ENCODE measurements around the gene ELK1.

The ELK1 gene

GRCh38 chrX:47658684-47659420 lies 8.5 kb upstream of the ELK1 start, which contains the start of gene UXT:
Gene UXT, minus strand, starts transcription at chrX:47659180. Its CDS starts 253 bp downstream, at chrX:47658927.
- Mint-ChIP-seq H3K27ac (peak within 1 kb of the TSS; percentile 99), H3K4me1 (peaks cover 39% of the 10 kb centered on the region), H3K27me3 (peaks cover 6% of the 10 kb centered on the region), H3K4me3 (peak within 1 kb of the TSS; percentile 85), H3K36me3 (peaks cover 27% of the 10 kb centered on the region), H3K9me3 (peaks cover 2% of the 10 kb centered on the region)
- peak; percentile 95 for DNase-seq
- CTCF ChIA-PET = no interaction called here

DNA sequence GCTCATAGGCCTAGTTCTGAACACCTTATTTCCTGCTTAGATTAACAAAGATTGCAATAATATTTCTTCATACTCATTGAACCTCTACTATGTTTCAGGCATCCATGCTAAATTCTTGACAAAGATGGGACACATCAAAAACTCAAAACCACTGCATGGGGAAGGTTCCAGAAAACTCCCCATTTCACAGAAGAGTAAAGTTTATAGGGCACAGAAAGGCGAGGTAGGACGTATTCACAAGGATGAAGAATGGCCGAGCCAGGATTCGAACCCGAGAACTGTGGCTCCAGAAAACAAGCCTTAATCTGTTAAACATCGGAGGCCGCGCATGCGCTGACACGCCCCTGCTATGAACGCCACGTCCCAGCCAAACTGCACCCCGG lies 7.9 kb upstream of the ELK1 start:
- DNase-seq = no peak
- Mint-ChIP-seq H3K27me3 (peaks cover 6% of the 10 kb centered on the region), H3K4me1 (peaks cover 43% of the 10 kb centered on the region), H3K9me3 (peaks cover 2% of the 10 kb centered on the region), H3K4me3 (peak overlapping the region; percentile 85), H3K36me3 (peaks cover 33% of the 10 kb centered on the region), H3K27ac (peak overlapping the region; percentile 99)
- CTCF ChIA-PET = no interaction called here

GRCh38 chrX:47651043-47651905 lies 911 bp upstream of the ELK1 start:
- no peaks in the 10 kb centered on the region for H3K9me3 Mint-ChIP-seq
- peak overlapping the region; percentile 89 for H3K27ac Mint-ChIP-seq
- H3K27me3 Mint-ChIP-seq = no peaks in the 10 kb centered on the region
- CTCF ChIA-PET = interaction anchor here (0.9 kb wide), 1 partner anchor 23 kb away, joined by 3 read pairs; no protein-coding TSS in a partner anchor
- H3K4me3 Mint-ChIP-seq = peak overlapping the region; percentile 81
- H3K4me1 Mint-ChIP-seq = peaks cover 62% of the 10 kb centered on the region
- H3K36me3 Mint-ChIP-seq = peaks cover 63% of the 10 kb centered on the region
- no peak for DNase-seq

DNA sequence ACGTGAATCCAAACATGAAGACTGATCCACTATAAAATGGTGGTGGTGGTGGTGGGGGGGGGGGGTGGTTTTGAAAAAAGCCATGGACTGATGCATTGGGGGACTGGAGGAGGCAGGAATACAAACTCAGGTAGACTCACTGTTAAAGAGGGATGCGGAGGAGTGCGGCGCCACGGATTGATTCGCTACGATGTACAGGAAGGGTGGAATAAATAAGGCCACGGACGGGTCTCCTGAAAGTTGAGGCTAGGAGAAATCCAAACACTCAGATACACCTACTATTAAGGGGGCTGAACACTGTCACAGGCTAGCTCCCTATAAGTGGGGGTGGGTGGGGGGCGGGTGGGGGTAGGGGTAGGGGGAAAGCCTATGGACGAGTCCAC lies 591 bp downstream of the ELK1 start:
- Mint-ChIP-seq H3K27ac (peak overlapping the region; percentile 93), H3K27me3 (no peaks in the 10 kb centered on the region), H3K9me3 (no peaks in the 10 kb centered on the region), H3K4me1 (peaks cover 67% of the 10 kb centered on the region), H3K36me3 (peaks cover 56% of the 10 kb centered on the region), H3K4me3 (peak overlapping the region; percentile 81)
- CTCF ChIA-PET = no interaction called here
- no peak for DNase-seq

DNA sequence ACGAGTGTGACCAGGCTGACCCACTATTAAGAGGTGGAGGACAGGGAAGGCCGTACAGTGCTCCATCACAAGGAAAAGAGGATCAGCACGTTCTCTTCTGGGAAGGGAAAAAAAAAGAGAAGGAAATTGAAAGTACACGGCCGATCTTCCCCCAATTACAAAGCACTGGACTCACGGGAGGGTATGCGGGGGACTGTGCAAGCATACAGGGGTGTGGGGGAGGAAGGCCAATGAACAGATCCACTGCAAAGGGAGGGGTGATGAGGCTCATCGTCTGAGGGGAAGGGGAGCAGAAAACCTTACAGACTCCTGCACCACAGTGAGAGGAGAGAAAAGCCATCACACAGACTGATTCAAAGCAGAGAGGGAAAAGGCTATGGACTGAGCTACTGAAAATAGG lies 1.1 kb downstream of the ELK1 start:
- CTCF ChIA-PET = no interaction called here
- Mint-ChIP-seq H3K36me3 (peaks cover 57% of the 10 kb centered on the region), H3K4me3 (peak overlapping the region; percentile 81), H3K27ac (peak overlapping the region; percentile 93), H3K4me1 (peaks cover 72% of the 10 kb centered on the region), H3K27me3 (no peaks in the 10 kb centered on the region), H3K9me3 (no peaks in the 10 kb centered on the region)
- no peak for DNase-seq

- CTCF ChIA-PET = no interaction called here
- DNase-seq = peak; percentile 43
- peaks cover 59% of the 10 kb centered on the region for H3K36me3 Mint-ChIP-seq
- peaks cover 77% of the 10 kb centered on the region for H3K4me1 Mint-ChIP-seq
- peak overlapping the region; percentile 93 for H3K27ac Mint-ChIP-seq
- H3K27me3 Mint-ChIP-seq = no peaks in the 10 kb centered on the region
- peak overlapping the region; percentile 81 for H3K4me3 Mint-ChIP-seq
- H3K9me3 Mint-ChIP-seq = no peaks in the 10 kb centered on the region
These were observed 2.0 kb downstream of the ELK1 start for GRCh38 chrX:47648376-47648775.

DNA sequence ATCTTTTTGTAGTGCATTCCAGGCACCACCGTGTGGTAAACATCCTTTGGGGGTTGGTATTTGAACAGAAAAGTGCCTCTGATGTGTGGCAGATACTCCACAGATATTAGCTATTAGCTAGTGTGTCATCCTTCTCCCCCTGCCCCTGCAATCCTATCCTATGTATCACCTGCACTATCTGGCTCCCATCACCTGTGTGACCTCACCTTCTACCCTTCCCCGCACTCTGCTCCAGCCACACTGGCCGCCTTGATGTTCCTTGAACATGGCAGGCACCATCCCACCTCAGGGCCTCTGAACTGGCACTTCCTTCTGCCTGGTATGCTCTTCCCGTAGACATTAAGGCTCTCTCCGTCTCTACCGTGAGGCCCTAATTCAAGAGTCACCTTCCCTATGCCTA lies 3.7 kb downstream of the ELK1 start:
- no peak overlapping the region for H3K4me3 Mint-ChIP-seq
- CTCF ChIA-PET = no interaction called here
- H3K9me3 Mint-ChIP-seq = no peaks in the 10 kb centered on the region
- peak overlapping the region; percentile 35 for H3K27ac Mint-ChIP-seq
- H3K36me3 Mint-ChIP-seq = peaks cover 49% of the 10 kb centered on the region
- H3K27me3 Mint-ChIP-seq = no peaks in the 10 kb centered on the region
- peaks cover 62% of the 10 kb centered on the region for H3K4me1 Mint-ChIP-seq
- DNase-seq = no peak

DNA sequence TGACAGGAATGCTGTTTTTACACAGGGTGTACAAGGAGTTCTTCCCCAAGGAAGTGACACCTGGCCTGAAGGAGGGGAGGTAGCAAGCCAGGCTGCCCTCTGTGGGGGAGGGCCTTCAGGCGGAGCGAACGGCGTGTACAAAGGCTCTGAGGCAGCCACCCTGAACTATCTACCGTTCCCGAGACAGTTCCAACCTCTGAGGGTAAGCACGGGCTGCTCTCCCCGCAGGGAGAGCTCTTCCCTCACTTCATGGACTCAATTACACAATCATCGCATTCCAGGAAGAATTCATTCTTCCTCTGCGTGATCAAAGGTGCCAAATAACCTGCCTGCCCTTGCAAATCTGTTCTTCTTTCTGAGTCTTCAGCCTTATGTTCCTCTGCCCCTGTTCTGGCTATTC lies 4.8 kb downstream of the ELK1 start:
- no peak for DNase-seq
- no peaks in the 10 kb centered on the region for H3K9me3 Mint-ChIP-seq
- H3K36me3 Mint-ChIP-seq = peaks cover 50% of the 10 kb centered on the region
- H3K27ac Mint-ChIP-seq = no peak overlapping the region
- H3K4me3 Mint-ChIP-seq = no peak overlapping the region
- H3K27me3 Mint-ChIP-seq = no peaks in the 10 kb centered on the region
- CTCF ChIA-PET = no interaction called here
- peaks cover 51% of the 10 kb centered on the region for H3K4me1 Mint-ChIP-seq

GRCh38 chrX:47644557-47645091 lies 5.7 kb downstream of the ELK1 start:
- H3K9me3 Mint-ChIP-seq = no peaks in the 10 kb centered on the region
- peaks cover 59% of the 10 kb centered on the region for H3K36me3 Mint-ChIP-seq
- DNase-seq = no peak
- H3K27me3 Mint-ChIP-seq = no peaks in the 10 kb centered on the region
- no peak overlapping the region for H3K4me3 Mint-ChIP-seq
- no peak overlapping the region for H3K27ac Mint-ChIP-seq
- peaks cover 53% of the 10 kb centered on the region for H3K4me1 Mint-ChIP-seq
- CTCF ChIA-PET = interaction anchor here (0.6 to 1.6 kb wide), 4 partner anchors 79 to 327 kb away, joined by 3 to 4 read pairs (median 3); no protein-coding TSS in a partner anchor

DNA sequence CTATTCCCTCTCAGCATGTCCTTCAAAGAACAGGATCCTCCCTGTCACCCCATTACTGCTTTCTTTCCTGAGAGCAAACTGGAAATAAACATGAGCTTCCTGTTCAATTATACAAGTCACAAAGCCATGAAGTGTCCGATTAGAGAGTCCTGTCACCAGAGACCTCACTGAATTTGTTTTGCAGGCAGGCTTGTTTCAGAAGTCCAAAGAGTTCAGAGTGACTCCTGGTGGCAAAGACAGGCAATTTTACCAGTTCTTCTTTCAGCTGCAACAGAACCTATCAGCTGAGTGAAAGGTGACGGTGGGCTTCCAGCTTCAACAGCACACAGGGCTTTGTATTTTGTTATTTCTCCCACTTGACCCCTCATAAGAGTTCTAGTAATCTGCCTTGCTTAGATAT lies 6.4 kb downstream of the ELK1 start:
- Mint-ChIP-seq H3K36me3 (peaks cover 59% of the 10 kb centered on the region), H3K9me3 (no peaks in the 10 kb centered on the region), H3K27ac (no peak overlapping the region), H3K4me1 (peaks cover 54% of the 10 kb centered on the region), H3K27me3 (no peaks in the 10 kb centered on the region), H3K4me3 (no peak overlapping the region)
- CTCF ChIA-PET = interaction anchor here (0.6 to 1.6 kb wide), 3 partner anchors 79 to 327 kb away, joined by 3 to 4 read pairs (median 3); no protein-coding TSS in a partner anchor
- DNase-seq = no peak

DNA sequence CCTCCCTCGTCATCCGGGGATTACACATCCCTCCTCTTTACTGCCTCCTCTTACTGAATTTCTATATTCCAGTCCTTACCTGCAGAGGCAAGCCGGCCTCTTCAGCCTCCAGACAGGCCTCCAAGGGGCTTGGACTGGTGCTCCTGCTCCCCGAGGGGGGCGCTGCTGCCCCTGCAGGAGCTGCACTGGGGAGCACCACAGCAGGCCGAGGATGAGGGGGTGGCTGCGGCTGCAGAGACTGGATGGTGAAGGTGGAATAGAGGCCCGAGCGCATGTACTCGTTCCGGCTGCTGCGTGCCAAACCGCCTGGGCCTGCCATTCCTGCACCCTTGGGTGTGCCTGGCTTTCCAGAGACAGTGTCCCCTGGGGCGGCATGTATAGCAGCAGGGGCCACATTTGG lies 11.5 kb downstream of the ELK1 start:
- Mint-ChIP-seq H3K36me3 (peaks cover 54% of the 10 kb centered on the region), H3K4me1 (peaks cover 33% of the 10 kb centered on the region), H3K9me3 (no peaks in the 10 kb centered on the region), H3K27ac (peak overlapping the region; percentile 11), H3K27me3 (no peaks in the 10 kb centered on the region), H3K4me3 (no peak overlapping the region)
- no peak for DNase-seq
- CTCF ChIA-PET = no interaction called here

DNA sequence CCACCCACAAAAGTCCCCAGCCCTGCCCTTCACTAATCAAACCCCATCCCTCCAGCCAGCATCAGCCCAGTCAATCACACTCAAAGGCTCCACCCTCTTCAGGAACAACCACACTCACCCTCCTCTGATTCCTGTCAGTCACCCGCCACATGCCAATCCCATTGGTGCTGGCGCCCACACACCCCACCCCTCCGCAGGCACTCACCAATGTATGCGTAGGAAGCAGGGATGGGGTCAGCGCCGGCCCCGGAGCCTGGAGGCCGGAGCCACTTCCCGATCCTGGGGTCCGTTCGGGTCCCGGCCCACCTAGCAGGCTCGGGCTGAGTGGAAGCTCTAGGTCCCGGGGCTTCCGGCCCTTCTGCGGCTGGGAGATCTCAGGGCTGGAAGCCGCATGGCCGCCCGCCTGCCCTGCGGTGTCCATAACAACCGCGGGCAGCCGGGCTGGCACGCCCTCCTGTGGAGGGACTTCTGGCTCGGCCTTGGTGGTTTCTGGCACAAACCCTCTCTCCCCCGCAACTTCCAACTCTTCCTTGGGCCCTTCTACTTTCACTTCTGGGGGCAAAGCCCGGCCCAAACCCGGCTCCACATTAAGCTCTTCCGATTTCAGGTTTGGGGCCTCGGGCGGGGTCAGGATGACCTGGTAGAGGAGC lies 12.7 kb downstream of the ELK1 start:
- H3K36me3 Mint-ChIP-seq = peaks cover 50% of the 10 kb centered on the region
- CTCF ChIA-PET = no interaction called here
- no peaks in the 10 kb centered on the region for H3K9me3 Mint-ChIP-seq
- H3K4me1 Mint-ChIP-seq = peaks cover 30% of the 10 kb centered on the region
- peak overlapping the region; percentile 78 for H3K27ac Mint-ChIP-seq
- peak; percentile 55 for DNase-seq
- H3K4me3 Mint-ChIP-seq = peak overlapping the region; percentile 63
- no peaks in the 10 kb centered on the region for H3K27me3 Mint-ChIP-seq

DNA sequence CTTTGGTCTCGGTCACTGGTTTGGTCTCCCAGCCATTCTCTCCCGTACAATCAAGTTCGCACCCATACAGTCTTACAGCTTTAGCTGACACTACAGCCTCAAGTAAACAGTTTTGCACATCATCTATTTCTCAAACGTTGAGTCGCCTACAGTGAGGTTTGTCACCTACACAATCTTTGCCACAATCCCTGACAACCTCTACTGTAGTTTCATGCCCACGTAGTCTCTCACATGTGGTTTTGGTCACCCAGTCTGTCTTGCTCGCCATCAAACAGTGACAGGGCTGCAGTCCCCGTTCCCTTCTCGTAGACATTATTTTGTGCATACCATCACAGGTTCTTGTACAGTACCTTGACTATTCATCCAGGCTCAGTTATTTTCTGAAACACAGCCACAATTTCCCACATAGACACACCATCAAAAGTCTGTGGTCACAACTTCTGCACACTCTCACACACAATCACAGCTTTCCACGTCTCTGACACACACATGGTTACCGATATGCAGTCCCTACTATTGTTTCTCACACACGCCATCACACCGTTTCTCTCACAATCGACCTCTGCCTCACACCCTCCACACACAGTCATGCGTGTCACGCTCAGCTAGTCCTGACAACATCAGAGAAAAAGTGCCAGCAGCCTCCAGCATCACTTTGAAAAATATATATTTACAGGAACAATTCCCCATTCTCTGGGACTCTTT lies 15.3 kb downstream of the ELK1 start:
- no peaks in the 10 kb centered on the region for H3K27me3 Mint-ChIP-seq
- no peak for DNase-seq
- H3K4me3 Mint-ChIP-seq = no peak overlapping the region
- H3K27ac Mint-ChIP-seq = no peak overlapping the region
- peaks cover 35% of the 10 kb centered on the region for H3K36me3 Mint-ChIP-seq
- peaks cover 36% of the 10 kb centered on the region for H3K4me1 Mint-ChIP-seq
- CTCF ChIA-PET = no interaction called here
- no peaks in the 10 kb centered on the region for H3K9me3 Mint-ChIP-seq
